K562 (cell line): ENCODE results near the gene PTGR1. TPM values are rescaled to one million over a fixed set of nuclear protein-coding genes. Genes with fewer than 3 reads are reported as not detected.

Experiments used
- ARID1B ChIP-seq: fragments of 450-650 bp; IDR thresholded peaks from 2 replicates; pipeline ENCODE4 v1.6.1; 2016; ENCODE audit warnings: antibody characterized with exemption, mild to moderate bottlenecking, inconsistent platforms
- E2F8 ChIP-seq: fragments of 450-650 bp; IDR thresholded peaks from 2 replicates; pipeline ENCODE4 v1.7.1; 2018; ENCODE audit warnings: mild to moderate bottlenecking, low read depth; ENCODE audit not compliant: partially characterized antibody
- FOSL1 ChIP-seq: fragments of 200-800 bp; sonication (Bioruptor generic); conservative IDR thresholded peaks from 2 replicates; pipeline ENCODE4 v1.6.1; 2016; ENCODE audit warnings: missing genetic modification characterization, missing compliant biosample characterization
- FOXM1 ChIP-seq, 2 experiments: fragments of 450-650 bp in 1 of 2; sonication (generic) in 1 of 2; formaldehyde crosslinking in 1 of 2; IDR thresholded peaks; 2 replicates each; pipeline versions ENCODE4 v1.6.1 to v1.9.0; 2017 to 2022; ENCODE audit warnings: low read depth in 2 of 2, mild to moderate bottlenecking in 2 of 2, missing genetic modification reagents in 1 of 2, moderate library complexity in 1 of 2
- HMBOX1 ChIP-seq: sonication (generic); IDR thresholded peaks from 2 replicates; pipeline ENCODE4 v1.6.1; 2016
- HMG20B ChIP-seq: fragments of 250-450 bp; sonication (Bioruptor Pico); IDR thresholded peaks from 2 replicates; pipeline ENCODE4 v1.5.0; 2021; ENCODE audit warnings: mild to moderate bottlenecking
- KLF13 ChIP-seq: fragments of 450-650 bp; IDR thresholded peaks from 2 replicates; pipeline ENCODE4 v1.6.1; 2016; ENCODE audit warnings: missing genetic modification characterization, low read depth, mild to moderate bottlenecking, missing compliant biosample characterization, moderate library complexity, borderline replicate concordance
- MED1 ChIP-seq: sonication (generic); formaldehyde crosslinking; IDR thresholded peaks from 2 replicates; pipeline ENCODE4 v1.8.1; 2023; ENCODE audit warnings: missing genetic modification reagents, borderline replicate concordance
- PCBP1 ChIP-seq: fragments of 200-400 bp; formaldehyde crosslinking; IDR thresholded peaks from 2 replicates; pipeline ENCODE4 v1.6.1; 2018; ENCODE audit warnings: mild to moderate bottlenecking, low read depth, low read length; ENCODE audit not compliant: poor library complexity, severe bottlenecking
- POLR2H ChIP-seq: IDR thresholded peaks from 2 replicates; pipeline ENCODE4 v1.6.1; 2016; ENCODE audit warnings: missing genetic modification characterization, low read depth, mild to moderate bottlenecking, control low read depth, missing compliant biosample characterization, moderate library complexity
- POLR3G ChIP-seq: IDR thresholded peaks from 2 replicates; pipeline ENCODE4 v1.6.1; 2011; ENCODE audit not compliant: insufficient read length, insufficient replicate concordance; ENCODE audit errors: extremely low read depth
- RBM14 ChIP-seq: fragments of 200-400 bp; formaldehyde crosslinking; IDR thresholded peaks from 2 replicates; pipeline ENCODE4 v1.6.1; 2018; ENCODE audit warnings: low read depth, mild to moderate bottlenecking, low read length, moderate library complexity, borderline replicate concordance; ENCODE audit not compliant: insufficient read depth
- SAFB2 ChIP-seq: fragments of 200-400 bp; formaldehyde crosslinking; IDR thresholded peaks from 2 replicates; pipeline ENCODE4 v1.6.1; 2018; ENCODE audit warnings: borderline replicate concordance, low read length, low read depth, moderate library complexity; ENCODE audit not compliant: severe bottlenecking
- SMAD3 ChIP-seq: fragments of 450-650 bp; formaldehyde crosslinking; conservative IDR thresholded peaks from 2 replicates; pipeline ENCODE4 v1.4.0; 2020; ENCODE audit warnings: mild to moderate bottlenecking
- SMARCA4 ChIP-seq: fragments of 450-650 bp; IDR thresholded peaks from 2 replicates; pipeline ENCODE4 v1.6.1; 2016
- SOX6 ChIP-seq: fragments of 450-650 bp; IDR thresholded peaks from 2 replicates; pipeline ENCODE4 v1.6.1; 2014; ENCODE audit warnings: mild to moderate bottlenecking
- SPI1 ChIP-seq: IDR thresholded peaks from 2 replicates; pipeline ENCODE4 v1.6.1; 2011; ENCODE audit warnings: low read depth, low read length, control low read depth, borderline replicate concordance
- TCF3 ChIP-seq: sonication (generic); formaldehyde crosslinking; IDR thresholded peaks from 2 replicates; pipeline ENCODE4 v1.4.0; 2020; ENCODE audit warnings: mild to moderate bottlenecking, missing genetic modification reagents
- ZBTB17 ChIP-seq: fragments of 450-650 bp; formaldehyde crosslinking; IDR thresholded peaks from 2 replicates; pipeline ENCODE4 v1.4.0; 2020; ENCODE audit warnings: mild to moderate bottlenecking
- ZBTB49 ChIP-seq: sonication (generic); formaldehyde crosslinking; IDR thresholded peaks from 2 replicates; pipeline ENCODE4 v1.8.0; 2022; ENCODE audit warnings: missing genetic modification reagents, mild to moderate bottlenecking, borderline replicate concordance
- ZNF224 ChIP-seq: sonication (generic); formaldehyde crosslinking; IDR thresholded peaks from 2 replicates; pipeline ENCODE4 v1.8.0; 2022; ENCODE audit warnings: mild to moderate bottlenecking, missing genetic modification reagents
- ZNF57 ChIP-seq: fragments of 450-650 bp; formaldehyde crosslinking; IDR thresholded peaks from 2 replicates; pipeline ENCODE4 v1.4.0; 2020; ENCODE audit warnings: mild to moderate bottlenecking, moderate library complexity
- ZNF780A ChIP-seq: fragments of 250-450 bp; sonication (Bioruptor Pico); IDR thresholded peaks from 2 replicates; pipeline ENCODE4 v1.5.0; 2021; ENCODE audit warnings: mild to moderate bottlenecking
- ZSCAN32 ChIP-seq: fragments of 450-650 bp; formaldehyde crosslinking; IDR thresholded peaks from 2 replicates; pipeline ENCODE4 v1.4.0; 2020; ENCODE audit warnings: mild to moderate bottlenecking, moderate library complexity
- polyA plus RNA-seq, 8 experiments: library from polyadenylated mRNA; depleted of rRNA in 4 of 8; stranded (reverse) in 5 of 8; unstranded in 3 of 8; fragments of >200 nt; fragmentation: Nextera tagmentation in 2 of 8; fragmentation: Illumina TruSeq in 1 of 8; extraction: Ambion mirVana in 2 of 8; extraction: Trizol in 1 of 8; gene quantifications; 2 replicates each; pipeline versions ENCODE4 v1.2.1 to v1.2.3, GENCODE V29; 2011 to 2014; ENCODE audit warnings: inconsistent platforms in 1 of 8, missing spikeins in 1 of 8
- total RNA-seq, 7 experiments: library from RNA; depleted of rRNA in 6 of 7; stranded (reverse); fragments of >200 nt in 6 of 7; fragmentation: Illumina TruSeq in 2 of 7; extraction: Trizol in 2 of 7; gene quantifications; 2 replicates each; pipeline versions ENCODE4 v1.2.1 to v1.2.3, GENCODE V29; 2011 to 2021; ENCODE audit warnings: low replicate concordance in 1 of 7

The PTGR1 gene
- total and polyA plus RNA-seq, 9 of the 15 experiments (the other 6 are each of a cell fraction or from before 2014, with no cell fraction given), result 0.22 TPM; not detected in 8

- TF ChIP-seq TCF3 (CRISPR knock-in tag) (peak; percentile 54), ZNF224 (no peak), ZNF57 (CRISPR knock-in tag) (no peak), FOXM1 (IDR thresholded peaks at IDR 0.05; ENCODE audit: low read depth) (peak; percentile 54; the same call in 1 of the 2 replicates), FOXM1 (CRISPR knock-in tag; IDR thresholded peaks at IDR 0.05; ENCODE audit: low read depth) (no peak), SMARCA4 (peak; percentile 63; the same call in 1 of the 2 replicates), ARID1B (peak; percentile 86), SOX6 (peak; percentile 90), SAFB2 (no peak), ZSCAN32 (CRISPR knock-in tag) (no peak), POLR3G (no peak), ZBTB49 (CRISPR knock-in tag) (no peak), FOSL1 (tag) (peak; percentile 47; the same call in 1 of the 2 replicates), E2F8 (no peak), ZNF780A (CRISPR knock-in tag) (no peak), SMAD3 (CRISPR knock-in tag) (peak; percentile 23; the same call in 1 of the 2 replicates), ZBTB17 (CRISPR knock-in tag) (no peak), POLR2H (tag) (no peak), KLF13 (tag) (no peak), HMG20B (CRISPR knock-in tag) (no peak), HMBOX1 (peak; percentile 89), RBM14 (no peak), SPI1 (no peak), PCBP1 (no peak), MED1 (CRISPR knock-in tag) (no peak)
These were observed 44.8 kb upstream of the PTGR1 start (continued) for GRCh38 chr9:111644195-111644772.
